GM12878 (cell line): ENCODE data around the gene TSPEAR. TPM values are rescaled to one million over a fixed set of nuclear protein-coding genes. Genes with fewer than 3 reads are reported as not detected.

Experiments used
- ATAC-seq: fragments of 200-7000 bp; cut with Tn5 transposase; 3 replicates; pipeline ENCODE4 v1.9.1; 2020; ENCODE audit warnings: mild to moderate bottlenecking, moderate library complexity
- BruUV-seq: library from RNA; stranded (reverse); fragments of 400-500 nt; replicated peaks from 2 replicates; lab custom pipeline; 2021; lab: Mats Ljungman, UMichigan
- CTCF ChIA-PET: fragments of 300-600 bp; sonication (Branson Sonifier 250); formaldehyde crosslinking; extraction: SDS; loops from one replicate; lab custom pipeline; 2021; ENCODE audit warnings: inconsistent platforms; lab: Yijun Ruan, JAX
- POLR2A ChIA-PET: fragments of 350-600 bp; formaldehyde crosslinking; extraction: SDS; loops from one replicate; lab custom pipeline; 2021; ENCODE audit warnings: inconsistent platforms; lab: Charles Lee
- RAD21 ChIA-PET: fragments of 300-600 bp; sonication (Branson Sonifier 250); formaldehyde crosslinking; loops from one replicate; lab custom pipeline; 2023; ENCODE audit warnings: antibody characterized with exemption; ENCODE audit not compliant: unreplicated experiment; lab: Charles Lee
- SMC1A ChIA-PET: fragments of 300-600 bp; sonication (Branson Sonifier 250); formaldehyde crosslinking; loops from one replicate; lab custom pipeline; 2023; ENCODE audit not compliant: unreplicated experiment, uncharacterized antibody; lab: Charles Lee
- DNase-seq: peaks from one replicate; pipeline ENCODE4 v3.0.0-alpha.2; 2011; ENCODE audit warnings: low read depth, low spot score
- FAIRE-seq: peaks from 3 replicates; lab custom pipeline; 2011; peaks lifted over from hg19 to GRCh38; lab: Jason Lieb, UNC
- H2AFZ ChIP-seq: 2 replicates; pipeline ENCODE4 v1.6.0; 2011; ENCODE audit warnings: low read depth, low read length, control low read depth; ENCODE audit not compliant: control insufficient read depth
- H3K27ac ChIP-seq: 2 replicates; pipeline ENCODE4 v1.5.1; 2011; ENCODE audit warnings: control low read depth; ENCODE audit not compliant: control insufficient read depth, insufficient read depth
- H3K27me3 ChIP-seq, 2 experiments: replicated peaks in 1 of 2; 2 replicates each; pipeline versions ENCODE4 v1.6.0 to v1.6.1; 2011; ENCODE audit warnings: low read length in 1 of 2; ENCODE audit not compliant: control insufficient read depth in 2 of 2, insufficient read depth in 2 of 2
- H3K36me3 ChIP-seq, 2 experiments: 2 replicates each; pipeline ENCODE4 v1.5.1; 2011; ENCODE audit warnings: low read length in 1 of 2; ENCODE audit not compliant: control insufficient read depth in 2 of 2, insufficient read depth in 2 of 2
- H3K4me1 ChIP-seq: 2 replicates; pipeline ENCODE4 v1.6.1; 2011; ENCODE audit warnings: mild to moderate bottlenecking, low read length, moderate library complexity, mixed read lengths; ENCODE audit not compliant: control insufficient read depth, insufficient read depth
- H3K4me2 ChIP-seq: 2 replicates; pipeline ENCODE4 v1.6.0; 2011; ENCODE audit warnings: control low read depth; ENCODE audit not compliant: control insufficient read depth, insufficient read depth
- H3K4me3 ChIP-seq: fragments of 200-600 bp; sonication (generic); 2 replicates; pipeline ENCODE4 v1.5.1; 2016
- H3K79me2 ChIP-seq: 2 replicates; pipeline ENCODE4 v1.6.0; 2011; ENCODE audit warnings: low read length; ENCODE audit not compliant: control insufficient read depth, insufficient read depth
- H3K9ac ChIP-seq: 2 replicates; pipeline ENCODE4 v1.8.0; 2011; ENCODE audit warnings: low read length, control low read depth, mixed read lengths; ENCODE audit not compliant: control insufficient read depth, insufficient read depth
- H3K9me3 ChIP-seq: replicated peaks from 3 replicates; pipeline ENCODE4 v1.5.1; 2011; ENCODE audit warnings: mild to moderate bottlenecking, low read length; ENCODE audit not compliant: control insufficient read depth, insufficient read depth
- H4K20me1 ChIP-seq: 2 replicates; pipeline ENCODE4 v1.6.0; 2011; ENCODE audit not compliant: control insufficient read depth, insufficient read depth
- BMI1 ChIP-seq: fragments of 450-650 bp; IDR thresholded peaks from 2 replicates; pipeline ENCODE4 v1.6.1; 2016; ENCODE audit warnings: mild to moderate bottlenecking, moderate library complexity, borderline replicate concordance
- CHD4 ChIP-seq: fragments of 200-600 bp; sonication (generic); IDR thresholded peaks from 2 replicates; pipeline ENCODE4 v1.6.1; 2016; ENCODE audit warnings: mild to moderate bottlenecking
- IKZF1 ChIP-seq: fragments of 450-650 bp; conservative IDR thresholded peaks from 2 replicates; pipeline ENCODE4 v1.6.1; 2017; ENCODE audit warnings: antibody characterized with exemption, mild to moderate bottlenecking
- KLF5 ChIP-seq: fragments of 450-650 bp; IDR thresholded peaks from 2 replicates; pipeline ENCODE4 v1.6.1; 2014; ENCODE audit warnings: mild to moderate bottlenecking; ENCODE audit not compliant: partially characterized antibody
- MLLT1 ChIP-seq: fragments of 450-650 bp; IDR thresholded peaks from 2 replicates; pipeline ENCODE4 v1.6.1; 2016; ENCODE audit warnings: mild to moderate bottlenecking
- MYB ChIP-seq: fragments of 150-350 bp; IDR thresholded peaks from 2 replicates; pipeline ENCODE4 v1.6.1; 2014; ENCODE audit warnings: mild to moderate bottlenecking, low read depth, low read length, borderline replicate concordance
- NBN ChIP-seq: fragments of 450-650 bp; IDR thresholded peaks from 2 replicates; pipeline ENCODE4 v1.6.1; 2016
- NR2C2 ChIP-seq: IDR thresholded peaks from 2 replicates; pipeline ENCODE4 v1.6.1; 2011; ENCODE audit warnings: borderline replicate concordance, low read depth; ENCODE audit not compliant: control insufficient read depth, insufficient read length
- PAX5 ChIP-seq: IDR thresholded peaks from 2 replicates; pipeline ENCODE4 v1.6.1; 2011; ENCODE audit warnings: low read depth, low read length, borderline replicate concordance
- PBX3 ChIP-seq: IDR thresholded peaks from 2 replicates; pipeline ENCODE4 v1.6.1; 2011; ENCODE audit warnings: mild to moderate bottlenecking, low read depth, low read length, moderate library complexity; ENCODE audit not compliant: insufficient replicate concordance
- POLR2AphosphoS2 ChIP-seq: IDR thresholded peaks from 2 replicates; pipeline ENCODE4 v1.6.1; 2011; ENCODE audit warnings: low read depth, mild to moderate bottlenecking, low read length, improper control_type of control experiment, moderate library complexity
- RAD51 ChIP-seq: fragments of 450-650 bp; IDR thresholded peaks from 2 replicates; pipeline ENCODE4 v1.6.1; 2016; ENCODE audit warnings: moderate library complexity, mild to moderate bottlenecking, inconsistent platforms
- RELB ChIP-seq: fragments of 450-650 bp; IDR thresholded peaks from 2 replicates; pipeline ENCODE4 v1.6.1; 2017; ENCODE audit warnings: low read depth, mild to moderate bottlenecking, moderate library complexity
- ZNF592 ChIP-seq: fragments of 450-650 bp; IDR thresholded peaks from 2 replicates; pipeline ENCODE4 v1.6.1; 2017; ENCODE audit warnings: mild to moderate bottlenecking, moderate library complexity
- ZSCAN29 ChIP-seq: fragments of 450-650 bp; IDR thresholded peaks from 2 replicates; pipeline ENCODE4 v1.6.1; 2017; ENCODE audit warnings: mild to moderate bottlenecking, moderate library complexity
- WGBS: methylation state at CpG from one replicate; pipeline ENCODE4 v1.1.6; 2016; ENCODE audit warnings: low lambda C conversion rate; ENCODE audit not compliant: insufficient replicate concordance, insufficient coverage; ENCODE audit errors: missing lambda C conversion rate; 5-methylcytosine and 5-hydroxymethylcytosine counted together
- in situ Hi-C: fragments of 300-500 bp; cut with MboI; formaldehyde crosslinking; loops from 9 replicates; pipeline ENCODE4 v1.14.3; 2018; ENCODE audit warnings: mixed read lengths
- intact Hi-C: fragments of 100-400 bp; cut with micrococcal nuclease; formaldehyde crosslinking; loops from one replicate; pipeline ENCODE4 v1.14.2; 2022; ENCODE audit not compliant: unreplicated experiment
- polyA plus RNA-seq, 11 experiments: library from polyadenylated mRNA; depleted of rRNA in 4 of 11; unstranded in 6 of 11; stranded (reverse) in 5 of 11; fragments of >200 nt; fragmentation: Nextera tagmentation in 4 of 11; fragmentation: Illumina TruSeq in 1 of 11; extraction: Ambion mirVana in 4 of 11; extraction: Trizol in 1 of 11; gene quantifications; 1 replicate in 1 of 11; 2 replicates in 10 of 11; pipeline versions ENCODE4 v1.2.1 to v1.2.3, GENCODE V29; 2011 to 2016; ENCODE audit warnings: inconsistent platforms in 2 of 11, missing spikeins in 2 of 11, low read depth in 1 of 11
- total RNA-seq, 4 experiments: library from RNA; depleted of rRNA in 3 of 4; stranded (reverse); fragments of >200 nt in 3 of 4; fragmentation: Illumina TruSeq in 1 of 4; extraction: Trizol in 1 of 4; gene quantifications; 2 replicates each; pipeline versions ENCODE4 v1.2.1 to v1.2.3, GENCODE V29; 2013 to 2021

TSPEAR gene
- total and polyA plus RNA-seq, 10 of the 15 experiments (the other 5 are each of a cell fraction or from before 2014, with no cell fraction given) = not detected

- in situ Hi-C loops = no loop called here
- Histone ChIP-seq H2AFZ (no peak overlapping the region), H4K20me1 (no peaks in the 10 kb centered on the region), H3K4me2 (no peak overlapping the region), H3K79me2 (no peaks in the 10 kb centered on the region), H3K9ac (no peak overlapping the region), H3K36me3 (no peaks in the 10 kb centered on the region), H3K4me3 (no peak overlapping the region), H3K27me3 (no peaks in the 10 kb centered on the region), H3K4me1 (no peaks in the 10 kb centered on the region), H3K9me3 (no peaks in the 10 kb centered on the region; the same call in 2 of the 3 replicates), H3K27ac (no peak overlapping the region)
- ChIA-PET SMC1A (no interaction called here), CTCF (no interaction called here), POLR2A (no interaction called here), RAD21 (no interaction called here)
- intact Hi-C loops = no loop called here
- FAIRE-seq (no peak), ATAC-seq (no peak), DNase-seq (no peak)
- 74% methylated on average over 6 of the region's 6 CpGs for WGBS
- no TSS peak for BruUV-seq
- no peak for TF ChIP-seq ZSCAN29
- no peak for TF ChIP-seq MLLT1
- TF ChIP-seq ZNF592 = no peak
- no peak for TF ChIP-seq RELB
- no peak for TF ChIP-seq MYB
- no peak for TF ChIP-seq BMI1
- TF ChIP-seq KLF5 = no peak
- TF ChIP-seq PBX3 = no peak
- no peak for TF ChIP-seq POLR2AphosphoS2
- TF ChIP-seq RAD51 = no peak
- no peak for TF ChIP-seq IKZF1
- no peak for TF ChIP-seq NR2C2
- TF ChIP-seq PAX5 = no peak
- no peak for TF ChIP-seq NBN
- no peak for TF ChIP-seq CHD4
- TF ChIP-seq, all 136 proteins: peak for 0
These were observed 176.7 kb downstream of the TSPEAR start for GRCh38 chr21:44534688-44535087.
